WTC11 (cell line): ENCODE data around the gene PROC. TPM values are rescaled to one million over a fixed set of nuclear protein-coding genes. Genes with fewer than 3 reads are reported as not detected.

ENCODE experiments used
- ATAC-seq: fragments of 200-7000 bp; cut with Tn5 transposase; 2 replicates; pipeline ENCODE4 v1.10.0; 2021; ENCODE audit warnings: mild to moderate bottlenecking, moderate library complexity
- CTCF ChIA-PET: fragments of 300-600 bp; sonication (Branson Sonifier 250); formaldehyde crosslinking; loops from one replicate; lab custom pipeline; 2021; ENCODE audit warnings: antibody characterized with exemption; lab: Charles Lee
- POLR2A ChIA-PET: fragments of 350-600 bp; sonication (Branson Sonifier 250); formaldehyde crosslinking; loops from one replicate; lab custom pipeline; 2021; ENCODE audit warnings: antibody characterized with exemption; lab: Charles Lee
- DNase-seq: peaks from one replicate; pipeline ENCODE4 v3.0.0; 2021; ENCODE audit warnings: low spot score
- H3K27ac Mint-ChIP-seq: 2 replicates; pipeline ENCODE4 v1.8.0; 2021; ENCODE audit warnings: mixed read lengths
- H3K27me3 Mint-ChIP-seq: 2 replicates; pipeline ENCODE4 v1.8.0; 2021; ENCODE audit warnings: low read depth, mild to moderate bottlenecking, moderate library complexity, mixed read lengths
- H3K36me3 Mint-ChIP-seq: 2 replicates; pipeline ENCODE4 v1.8.0; 2021; ENCODE audit warnings: mixed read lengths
- H3K4me1 Mint-ChIP-seq: 2 replicates; pipeline ENCODE4 v1.8.0; 2022; ENCODE audit warnings: mixed read lengths
- H3K4me3 Mint-ChIP-seq: 2 replicates; pipeline ENCODE4 v1.8.0; 2021; ENCODE audit warnings: mild to moderate bottlenecking, moderate library complexity, mixed read lengths
- H3K9me3 Mint-ChIP-seq: 2 replicates; pipeline ENCODE4 v1.8.0; 2021; ENCODE audit warnings: mixed read lengths
- AFF4 ChIP-seq: sonication (generic); formaldehyde crosslinking; IDR thresholded peaks from 2 replicates; pipeline ENCODE4 v1.8.1; 2023; ENCODE audit warnings: mild to moderate bottlenecking, missing genetic modification reagents, borderline replicate concordance
- CREM ChIP-seq: sonication (generic); formaldehyde crosslinking; IDR thresholded peaks from 2 replicates; pipeline ENCODE4 v1.8.1; 2022; ENCODE audit warnings: mild to moderate bottlenecking, missing genetic modification reagents, moderate library complexity
- ELF4 ChIP-seq: sonication (generic); formaldehyde crosslinking; IDR thresholded peaks from 2 replicates; pipeline ENCODE4 v1.8.1; 2022; ENCODE audit warnings: low read depth, mild to moderate bottlenecking, moderate library complexity, missing genetic modification reagents
- EMX1 ChIP-seq: fragments of 250-450 bp; sonication (Bioruptor Pico); IDR thresholded peaks from 2 replicates; pipeline ENCODE4 v1.8.0; 2021; ENCODE audit warnings: mild to moderate bottlenecking
- FOXP1 ChIP-seq: sonication (generic); formaldehyde crosslinking; IDR thresholded peaks from 2 replicates; pipeline ENCODE4 v1.8.0; 2022; ENCODE audit warnings: missing genetic modification reagents, mild to moderate bottlenecking, moderate library complexity, borderline replicate concordance
- GABPB1 ChIP-seq: sonication (generic); formaldehyde crosslinking; IDR thresholded peaks from 2 replicates; pipeline ENCODE4 v1.8.1; 2023; ENCODE audit warnings: mild to moderate bottlenecking, missing genetic modification reagents
- KAT7 ChIP-seq: sonication (generic); formaldehyde crosslinking; IDR thresholded peaks from 2 replicates; pipeline ENCODE4 v1.8.1; 2023; ENCODE audit warnings: missing genetic modification reagents, mild to moderate bottlenecking, borderline replicate concordance
- OVOL2 ChIP-seq: fragments of 250-450 bp; sonication (Bioruptor Pico); IDR thresholded peaks from 2 replicates; pipeline ENCODE4 v1.9.0; 2021; ENCODE audit warnings: mild to moderate bottlenecking, borderline replicate concordance
- TCF7 ChIP-seq: sonication (generic); formaldehyde crosslinking; IDR thresholded peaks from 2 replicates; pipeline ENCODE4 v1.8.0; 2022; ENCODE audit warnings: mild to moderate bottlenecking, low read depth, missing genetic modification reagents, moderate library complexity
- ZBTB21 ChIP-seq: sonication (generic); formaldehyde crosslinking; IDR thresholded peaks from 2 replicates; pipeline ENCODE4 v1.8.1; 2023; ENCODE audit warnings: mild to moderate bottlenecking, missing genetic modification reagents, borderline replicate concordance
- ZNF219 ChIP-seq: sonication (generic); formaldehyde crosslinking; IDR thresholded peaks from 2 replicates; pipeline ENCODE4 v1.8.0; 2023; ENCODE audit warnings: missing genetic modification reagents, mild to moderate bottlenecking, borderline replicate concordance
- ZNF416 ChIP-seq: fragments of 250-450 bp; sonication (Bioruptor Pico); IDR thresholded peaks from 2 replicates; pipeline ENCODE4 v1.9.0; 2021; ENCODE audit warnings: mild to moderate bottlenecking, inconsistent platforms
- total RNA-seq: library from RNA; stranded (reverse); gene quantifications from 3 replicates; pipeline ENCODE4 v1.2.3, GENCODE V29; 2021
- TF ChIP-seq, protein P1 (sequence below): fragments of 250-450 bp; sonication (Bioruptor Pico); IDR thresholded peaks from 2 replicates; pipeline ENCODE4 v1.9.0; 2021; ENCODE audit warnings: moderate library complexity, mild to moderate bottlenecking, inconsistent platforms, borderline replicate concordance
- TF ChIP-seq, protein P2 (sequence below): sonication (generic); formaldehyde crosslinking; IDR thresholded peaks from 2 replicates; pipeline ENCODE4 v1.8.0; 2022; ENCODE audit warnings: mild to moderate bottlenecking, missing genetic modification reagents

PROC gene
- total RNA-seq, 1 experiment from 2014 or later, result 0.59 TPM

DNA sequence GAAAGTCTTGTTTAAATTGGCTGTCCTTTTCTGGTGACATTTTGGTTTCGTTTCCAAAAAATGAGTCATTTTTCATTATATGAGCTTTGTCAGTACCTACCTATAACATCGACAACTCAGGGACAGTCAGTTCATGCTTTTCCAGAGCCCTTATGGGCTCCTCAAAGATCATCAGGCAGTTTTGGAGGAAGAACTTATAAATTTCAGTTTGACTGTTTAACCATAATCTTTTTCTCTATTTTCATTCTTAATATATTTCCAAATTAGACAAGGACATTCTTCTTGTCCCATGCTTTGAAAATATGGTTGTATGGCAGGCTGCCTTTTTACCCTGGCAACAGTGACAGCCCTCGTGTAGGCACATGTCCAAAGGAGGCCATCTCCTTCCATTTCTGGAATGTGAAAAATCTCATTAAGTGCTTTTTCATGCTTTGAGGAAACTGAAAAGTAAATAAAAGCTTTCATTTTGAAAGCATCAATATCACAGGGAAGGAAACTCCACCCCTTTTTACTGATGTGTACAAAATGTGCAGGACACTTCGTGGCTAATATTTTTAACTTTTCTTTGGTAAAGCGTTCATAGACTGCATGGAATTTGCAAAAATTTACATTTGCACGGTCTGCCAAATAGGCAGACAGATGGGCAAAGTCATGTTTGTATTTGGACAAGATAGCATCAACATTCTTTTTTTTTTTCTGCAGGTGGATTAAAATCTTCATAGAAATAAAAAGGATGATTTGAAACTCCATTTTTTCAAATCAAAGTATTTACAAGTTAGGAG is 7.2 kb upstream of the PROC start (continued):
- TF ChIP-seq ZNF219 (CRISPR knock-in tag) (no peak), OVOL2 (CRISPR knock-in tag) (no peak), FOXP1 (CRISPR knock-in tag) (no peak), CREM (no peak)
- TF ChIP-seq, all 79 proteins: peak for 0

DNA sequence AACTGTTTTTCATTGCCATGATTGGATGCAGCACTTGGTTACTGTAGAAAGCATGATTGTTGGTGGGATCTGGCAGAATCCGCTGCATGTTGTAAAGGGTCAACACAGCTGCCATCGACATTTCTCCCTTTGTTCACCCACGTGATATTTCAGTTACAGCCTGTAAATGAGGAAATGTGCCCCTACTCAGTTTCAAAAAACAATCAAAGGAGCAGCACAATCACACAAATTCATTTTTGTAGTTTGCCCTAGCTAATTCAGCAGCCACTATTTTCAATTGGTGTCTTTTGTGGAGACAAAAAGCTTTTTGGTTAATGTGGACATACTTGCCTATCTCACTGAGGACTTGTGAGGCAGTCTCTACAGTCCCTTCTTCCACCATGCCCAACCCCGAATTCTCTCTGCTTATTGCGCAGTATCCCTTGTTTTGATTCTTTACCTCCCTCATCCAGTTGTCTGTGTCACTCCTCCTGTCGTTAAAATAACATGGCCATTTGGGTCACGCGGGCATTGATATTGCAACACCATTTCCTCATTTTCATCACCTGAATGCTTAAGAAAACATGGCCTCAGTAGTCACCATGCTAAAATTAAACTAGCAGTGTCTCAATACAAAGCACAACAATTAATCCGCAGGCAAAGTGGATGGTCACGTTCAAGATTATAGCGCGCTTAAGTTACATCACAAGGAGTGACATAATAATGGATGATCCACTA is 6.4 kb upstream of the PROC start:
- ChIA-PET CTCF (no interaction called here), POLR2A (no interaction called here)
- Mint-ChIP-seq H3K4me3 (no peak overlapping the region), H3K9me3 (peaks cover 17% of the 10 kb centered on the region), H3K27me3 (peaks cover 39% of the 10 kb centered on the region), H3K4me1 (peaks cover 13% of the 10 kb centered on the region), H3K36me3 (peaks cover 12% of the 10 kb centered on the region), H3K27ac (no peak overlapping the region)
- TF ChIP-seq ZBTB21 (no peak), EMX1 (CRISPR knock-in tag) (no peak), GABPB1 (peak; percentile 29; the same call in 1 of the 2 replicates)
- TF ChIP-seq, protein P1, sequence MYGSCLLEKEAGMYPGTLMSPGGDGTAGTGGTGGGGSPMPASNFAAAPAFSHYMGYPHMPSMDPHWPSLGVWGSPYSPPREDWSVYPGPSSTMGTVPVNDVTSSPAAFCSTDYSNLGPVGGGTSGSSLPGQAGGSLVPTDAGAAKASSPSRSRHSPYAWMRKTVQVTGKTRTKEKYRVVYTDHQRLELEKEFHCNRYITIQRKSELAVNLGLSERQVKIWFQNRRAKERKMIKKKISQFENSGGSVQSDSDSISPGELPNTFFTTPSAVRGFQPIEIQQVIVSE, result no peak
- ATAC-seq (no peak), DNase-seq (no peak)

DNA sequence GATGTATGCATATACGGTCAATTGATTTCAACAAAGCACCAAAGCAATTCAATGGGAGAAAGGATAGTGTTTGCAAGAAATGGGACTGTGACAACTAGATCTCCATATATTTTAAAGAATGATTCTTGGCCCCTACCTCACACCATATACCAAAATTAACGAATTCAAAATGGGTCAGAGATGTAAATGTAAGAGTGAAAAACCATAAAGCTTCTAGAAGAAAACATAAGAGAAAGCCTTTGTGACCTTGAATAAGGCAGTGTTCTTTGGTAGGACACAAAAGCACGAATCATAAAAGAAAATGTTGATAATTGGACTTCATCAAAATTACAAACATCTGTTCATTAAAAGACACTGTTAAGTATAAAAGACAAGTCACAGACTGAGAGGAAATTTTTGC is 5.0 kb upstream of the PROC start:
- ChIA-PET CTCF (no interaction called here), POLR2A (no interaction called here)
- TF ChIP-seq AFF4 (no peak), KAT7 (CRISPR knock-in tag) (no peak), ZNF416 (CRISPR knock-in tag) (no peak), ELF4 (CRISPR knock-in tag) (no peak), TCF7 (CRISPR knock-in tag) (no peak)
- TF ChIP-seq, protein P2, sequence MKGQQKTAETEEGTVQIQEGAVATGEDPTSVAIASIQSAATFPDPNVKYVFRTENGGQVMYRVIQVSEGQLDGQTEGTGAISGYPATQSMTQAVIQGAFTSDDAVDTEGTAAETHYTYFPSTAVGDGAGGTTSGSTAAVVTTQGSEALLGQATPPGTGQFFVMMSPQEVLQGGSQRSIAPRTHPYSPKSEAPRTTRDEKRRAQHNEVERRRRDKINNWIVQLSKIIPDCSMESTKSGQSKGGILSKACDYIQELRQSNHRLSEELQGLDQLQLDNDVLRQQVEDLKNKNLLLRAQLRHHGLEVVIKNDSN, result no peak
- no peak for ATAC-seq
- H3K4me3 Mint-ChIP-seq, result no peak overlapping the region
- H3K4me1 Mint-ChIP-seq, result peaks cover 14% of the 10 kb centered on the region
- H3K27me3 Mint-ChIP-seq, result peaks cover 53% of the 10 kb centered on the region
- no peak overlapping the region for H3K27ac Mint-ChIP-seq
- H3K9me3 Mint-ChIP-seq, result peaks cover 17% of the 10 kb centered on the region
- peaks cover 12% of the 10 kb centered on the region for H3K36me3 Mint-ChIP-seq
- DNase-seq, result no peak
